T47D (cell line): ENCODE measurements around the gene TSHZ2.

Source experiments
- DNase-seq, 2 experiments: peaks; one replicate each; pipeline versions ENCODE4 v3.0.0 to v3.0.0-alpha.2; 2011 to 2012; ENCODE audit warnings: low read depth in 1 of 2, low spot score in 1 of 2
- JUND ChIP-seq: IDR thresholded peaks from 2 replicates; pipeline ENCODE4 v1.6.1; 2012; ENCODE audit warnings: low read depth
- in situ Hi-C: cut with HindIII; loops from 2 replicates; pipeline ENCODE4 v1.10.0; 2016; ENCODE audit warnings: low sequenced_read_pairs, low pct_unique_long_range_greater_than_20kb

Gene TSHZ2

GRCh38 chr20:52992632-52993031 is 20.5 kb downstream of the TSHZ2 start:
- no peak for TF ChIP-seq JUND
- no peak for DNase-seq
- in situ Hi-C loops, result no loop called here

- in situ Hi-C loops, result no loop called here
- no peak for TF ChIP-seq JUND
- no peak for DNase-seq
These were observed 20.9 kb downstream of the TSHZ2 start for GRCh38 chr20:52993076-52993475.

- TF ChIP-seq JUND, result no peak
- in situ Hi-C loops, result no loop called here
- DNase-seq, result no peak
These were observed 22.2 kb downstream of the TSHZ2 start for GRCh38 chr20:52994184-52994970.

- DNase-seq, result no peak
- in situ Hi-C loops, result no loop called here
- TF ChIP-seq JUND, result no peak
These were observed 24.0 kb downstream of the TSHZ2 start for GRCh38 chr20:52996130-52996529.

GRCh38 chr20:52996658-52997057 is 24.5 kb downstream of the TSHZ2 start:
- no peak for DNase-seq
- TF ChIP-seq JUND, result no peak
- in situ Hi-C loops, result no loop called here

GRCh38 chr20:52998268-52998667 is 26.1 kb downstream of the TSHZ2 start:
- in situ Hi-C loops, result no loop called here
- no peak for DNase-seq
- TF ChIP-seq JUND, result no peak

GRCh38 chr20:52999040-52999439 is 26.9 kb downstream of the TSHZ2 start:
- no peak for DNase-seq
- TF ChIP-seq JUND, result no peak
- in situ Hi-C loops, result no loop called here

- in situ Hi-C loops, result no loop called here
- no peak for TF ChIP-seq JUND
- DNase-seq, result no peak
These were observed 29.5 kb downstream of the TSHZ2 start for GRCh38 chr20:53001498-53002301.

- in situ Hi-C loops, result no loop called here
- TF ChIP-seq JUND, result no peak
- DNase-seq, result no peak
These were observed 30.6 kb downstream of the TSHZ2 start for GRCh38 chr20:53002786-53003185.

- no peak for TF ChIP-seq JUND
- in situ Hi-C loops, result no loop called here
- DNase-seq, result no peak
These were observed 31.4 kb downstream of the TSHZ2 start for GRCh38 chr20:53003420-53004154.

- no peak for DNase-seq
- in situ Hi-C loops, result no loop called here
- no peak for TF ChIP-seq JUND
These were observed 32.2 kb downstream of the TSHZ2 start for GRCh38 chr20:53004267-53004813.

- no peak for TF ChIP-seq JUND
- no peak for DNase-seq
- in situ Hi-C loops, result no loop called here
These were observed 38.0 kb downstream of the TSHZ2 start for GRCh38 chr20:53009979-53010735.
